ENCODE data around the gene ATF7. TPM values are rescaled to one million over a fixed set of nuclear protein-coding genes. Genes with fewer than 3 reads are reported as not detected.

Gene ATF7
- total RNA-seq (2021), result 16.3 and 24.7 TPM in 2 replicates
- percentile 75 among the genes with signal in this experiment for Bru-seq, nascent RNA
- BruChase-seq, experiment 1, labeled RNA remaining after a 2-hour chase, result percentile 96 among the genes with signal in this experiment
- BruChase-seq, experiment 2, labeled RNA remaining after a 6-hour chase, result percentile 95 among the genes with signal in this experiment
- long read RNA-seq, transcript ATF7-212 (4 exons, 860 nt), result major isoform, 8 of 16 reads
- long read RNA-seq, partial matches to known transcripts, result 1 of 16 reads
- long read RNA-seq, other reads (novel, unspliced or antisense), result 6 of 16 reads

- POLR2A ChIA-PET (ENCODE audit: unreplicated experiment), result interaction anchor here (0.5 to 0.7 kb wide), 2 partner anchors 27 to 49 kb away, joined by 6 to 13 read pairs; no protein-coding TSS in a partner anchor
Measured at GRCh38 chr12:53625946-53626701, at the start of gene ATF7. ATF7 (minus strand) TSS chr12:53626382; CDS start chr12:53601000, 25,382 bp downstream.

DNA sequence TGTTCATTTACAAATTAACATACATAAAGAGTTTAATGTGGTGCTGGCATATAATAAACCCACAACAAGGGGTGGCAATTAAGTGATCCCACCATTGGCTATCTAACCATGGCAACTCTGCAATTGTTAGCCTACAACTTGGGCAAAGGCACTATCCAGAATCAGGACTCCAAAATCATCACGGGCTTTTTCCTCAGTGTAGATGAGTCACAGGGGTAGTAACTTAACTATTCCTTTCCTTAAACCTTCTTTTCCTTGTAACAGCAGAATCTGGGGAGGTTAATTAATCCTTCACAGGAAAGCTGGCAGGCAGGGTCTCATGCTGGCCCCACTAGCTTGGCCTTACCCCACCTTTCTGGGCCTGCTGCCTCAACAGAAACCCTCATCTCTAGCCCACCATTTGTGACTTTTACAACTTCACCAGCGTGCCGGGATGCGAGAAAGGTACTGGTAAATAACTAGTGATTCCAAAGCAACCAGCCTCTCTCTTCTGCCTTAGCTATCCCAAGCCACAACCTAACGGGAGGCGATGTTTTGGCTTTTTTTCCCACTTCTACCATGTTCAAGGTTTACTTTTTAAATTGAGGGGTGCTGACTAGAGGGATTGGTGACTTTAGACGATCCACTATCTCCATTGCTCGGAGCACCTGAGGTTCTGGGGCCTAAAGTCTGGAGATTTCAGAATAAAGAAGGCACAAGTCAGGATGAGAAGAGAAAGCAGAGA lies 49.0 kb upstream of the ATF7 start:
- BruUV-seq (replicated peaks), result TSS peak; percentile 58
- Histone ChIP-seq H3K79me2 (ENCODE audit: low read depth) (peaks cover 19% of the 10 kb centered on the region), H3F3A (ENCODE audit: insufficient read depth, low read depth) (0 out of 2 replicates have a peak, but pooled peaks cover 4% of the 10 kb centered on the region), H3K27me3 (ENCODE audit: insufficient read depth, low read depth) (no peaks in the 10 kb centered on the region), H3K9me2 (ENCODE audit: insufficient read depth) (no peaks in the 10 kb centered on the region), H3K36me3 (ENCODE audit: low read depth) (peaks cover 14% of the 10 kb centered on the region), H3K9me3 (ENCODE audit: insufficient read depth, low read depth) (no peaks in the 10 kb centered on the region), H3K4me3 (peak overlapping the region; percentile 86), H3K27ac (peak overlapping the region; percentile 75), H3K4me2 (peak overlapping the region; percentile 98), H2AFZ (peak overlapping the region; percentile 87), H3K4me1 (replicated peaks; ENCODE audit: insufficient read depth) (peaks cover 15% of the 10 kb centered on the region), H4K20me1 (ENCODE audit: insufficient read depth) (no peaks in the 10 kb centered on the region)
- no peak for DNase-seq
- TF ChIP-seq CTCF (conservative IDR thresholded peaks at IDR 0.05), result no peak
- TF ChIP-seq EZH2 (IDR thresholded peaks at IDR 0.05; ENCODE audit: low read depth), result no peak
- ChIA-PET CTCF (interaction anchor here (0.5 to 1.4 kb wide), 5 partner anchors 14 to 174 kb away, joined by 3 to 7 read pairs (median 4); partner anchors contain the start of gene TARBP2), POLR2A (ENCODE audit: unreplicated experiment) (interaction anchor here (0.5 to 0.7 kb wide), 6 partner anchors 50 to 669 kb away, joined by 3 to 6 read pairs (median 4); partner anchors contain the start of genes EIF4B and TARBP2)
- intact Hi-C loops (cut with micrococcal nuclease; ENCODE audit: unreplicated experiment), result loop anchor here (5.0 kb wide), 1 partner anchor 353 kb away; the partner anchor contains the start of gene AAAS

More at GRCh38 chr12:53625946-53626701, at the start of gene ATF7:
- H3K36me3 ChIP-seq (ENCODE audit: low read depth), result no peaks in the 10 kb centered on the region
- CTCF ChIA-PET, result interaction anchor here (0.7 kb wide), 2 partner anchors 100 to 132 kb away, joined by 3 to 5 read pairs; no protein-coding TSS in a partner anchor
- 0 out of 2 replicates have a peak, but pooled peaks cover 6% of the 10 kb centered on the region for H3F3A ChIP-seq (ENCODE audit: insufficient read depth, low read depth)
- TF ChIP-seq EZH2 (IDR thresholded peaks at IDR 0.05; ENCODE audit: low read depth) (no peak), CTCF (conservative IDR thresholded peaks at IDR 0.05) (no peak)
- peaks cover 29% of the 10 kb centered on the region for H3K4me1 ChIP-seq (replicated peaks; ENCODE audit: insufficient read depth)
- no peaks in the 10 kb centered on the region for H3K9me3 ChIP-seq (ENCODE audit: insufficient read depth, low read depth)
- H3K4me3 ChIP-seq, result peak within 1 kb of the TSS; percentile 82
- DNase-seq, result peak; percentile 90 to 98
- peaks cover 44% of the 10 kb centered on the region for H3K79me2 ChIP-seq (ENCODE audit: low read depth)
- no peaks in the 10 kb centered on the region for H3K27me3 ChIP-seq (ENCODE audit: insufficient read depth, low read depth)
- no peaks in the 10 kb centered on the region for H3K9me2 ChIP-seq (ENCODE audit: insufficient read depth)
- peak within 1 kb of the TSS; percentile 84 for H2AFZ ChIP-seq
- intact Hi-C loops (cut with micrococcal nuclease; ENCODE audit: unreplicated experiment), result loop anchor here (1.0 kb wide), 1 partner anchor 50 kb away; the partner anchor contains the start of gene ATP5MC2
- no peaks in the 10 kb centered on the region; the same call in 1 of the 2 replicates for H4K20me1 ChIP-seq (ENCODE audit: insufficient read depth)
- peak within 1 kb of the TSS; percentile 100 for H3K4me2 ChIP-seq
- peak within 1 kb of the TSS; percentile 72 for H3K27ac ChIP-seq
- no TSS peak for BruUV-seq (replicated peaks)

- intact Hi-C loops (cut with micrococcal nuclease; ENCODE audit: unreplicated experiment), result no loop called here
- Histone ChIP-seq H3K4me2 (no peak overlapping the region), H3K27ac (no peak overlapping the region), H3K4me3 (no peak overlapping the region), H2AFZ (no peak overlapping the region), H4K20me1 (ENCODE audit: insufficient read depth) (no peaks in the 10 kb centered on the region), H3K9me2 (ENCODE audit: insufficient read depth) (no peaks in the 10 kb centered on the region), H3K79me2 (ENCODE audit: low read depth) (peaks cover 19% of the 10 kb centered on the region), H3K36me3 (ENCODE audit: low read depth) (peaks cover 38% of the 10 kb centered on the region), H3K4me1 (replicated peaks; ENCODE audit: insufficient read depth) (peaks cover 9% of the 10 kb centered on the region; the same call in 1 of the 2 replicates), H3F3A (ENCODE audit: insufficient read depth, low read depth) (0 out of 2 replicates have a peak, but pooled peaks cover 4% of the 10 kb centered on the region), H3K9me3 (ENCODE audit: insufficient read depth, low read depth) (no peaks in the 10 kb centered on the region), H3K27me3 (ENCODE audit: insufficient read depth, low read depth) (no peaks in the 10 kb centered on the region)
- CTCF ChIA-PET, result no interaction called here
- POLR2A ChIA-PET (ENCODE audit: unreplicated experiment), result no interaction called here
- TF ChIP-seq EZH2 (IDR thresholded peaks at IDR 0.05; ENCODE audit: low read depth), result no peak
- no peak for TF ChIP-seq CTCF (conservative IDR thresholded peaks at IDR 0.05)
- BruUV-seq (replicated peaks), result no TSS peak
- no peak for DNase-seq
Measured at GRCh38 chr12:53670971-53671370, 44.8 kb upstream of the ATF7 start.

Data from PC-9 (cell line).